ENCODE data around the gene SIL1. TPM values are rescaled to one million over a fixed set of nuclear protein-coding genes. Genes with fewer than 3 reads are reported as not detected.

SIL1 gene
- total RNA-seq, 2 experiments from 2014 or later: 21.4 to 29.6 TPM

GRCh38 chr5:138948471-138949222 is 249.5 kb downstream of the SIL1 start:
- CTCF ChIA-PET: interaction anchor here (0.5 kb wide), 1 partner anchor 302 kb away, joined by 3 read pairs; no protein-coding TSS in a partner anchor
- Mint-ChIP-seq H3K36me3 (ENCODE audit: low read depth) (peaks cover 2% of the 10 kb centered on the region), H3K27ac (no peak overlapping the region), H3K9me3 (no peaks in the 10 kb centered on the region), H3K4me3 (no peak overlapping the region), H3K27me3 (ENCODE audit: low read depth) (no peaks in the 10 kb centered on the region), H3K4me1 (ENCODE audit: low read depth) (peaks cover 9% of the 10 kb centered on the region)
- intact Hi-C loops (cut with micrococcal nuclease): no loop called here
- no peak for DNase-seq

GRCh38 chr5:138947780-138948179 is 250.4 kb downstream of the SIL1 start:
- Mint-ChIP-seq H3K27me3 (ENCODE audit: low read depth) (no peaks in the 10 kb centered on the region), H3K4me1 (ENCODE audit: low read depth) (peaks cover under 1% of the 10 kb centered on the region), H3K4me3 (no peak overlapping the region), H3K36me3 (ENCODE audit: low read depth) (peaks cover 4% of the 10 kb centered on the region), H3K27ac (no peak overlapping the region), H3K9me3 (no peaks in the 10 kb centered on the region)
- no peak for DNase-seq
- CTCF ChIA-PET: no interaction called here
- intact Hi-C loops (cut with micrococcal nuclease): no loop called here

- Mint-ChIP-seq H3K27ac (no peak overlapping the region), H3K4me3 (no peak overlapping the region), H3K9me3 (no peaks in the 10 kb centered on the region), H3K4me1 (ENCODE audit: low read depth) (no peaks in the 10 kb centered on the region), H3K27me3 (ENCODE audit: low read depth) (no peaks in the 10 kb centered on the region), H3K36me3 (ENCODE audit: low read depth) (peaks cover 7% of the 10 kb centered on the region)
- DNase-seq: no peak
- CTCF ChIA-PET: no interaction called here
- intact Hi-C loops (cut with micrococcal nuclease): no loop called here
Observed at GRCh38 chr5:138946831-138947560, 251.2 kb downstream of the SIL1 start.

DNA sequence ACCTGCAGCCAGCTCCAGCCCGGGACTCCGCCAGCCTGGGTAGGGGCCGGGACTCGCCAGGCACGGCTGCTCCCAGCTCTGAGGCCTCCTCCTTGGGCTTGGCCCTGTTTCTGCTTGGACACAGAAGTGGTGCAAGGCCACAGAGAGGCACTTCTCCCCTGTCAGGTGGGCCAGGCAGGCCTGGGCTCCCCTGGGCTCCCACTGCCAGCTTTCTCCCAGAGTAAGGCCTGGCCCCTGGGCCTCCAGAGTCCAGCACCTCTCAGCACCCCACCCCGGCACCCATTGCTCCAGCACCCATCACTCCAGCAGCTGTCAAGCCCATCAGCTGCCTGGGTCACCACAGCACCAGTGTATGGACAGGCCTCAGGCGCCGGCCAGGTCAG is 251.9 kb downstream of the SIL1 start:
- CTCF ChIA-PET: no interaction called here
- no peak overlapping the region for H3K4me3 Mint-ChIP-seq

GRCh38 chr5:138945421-138946240 is 252.5 kb downstream of the SIL1 start:
- intact Hi-C loops (cut with micrococcal nuclease): no loop called here
- Mint-ChIP-seq H3K36me3 (ENCODE audit: low read depth) (peaks cover 9% of the 10 kb centered on the region), H3K9me3 (no peaks in the 10 kb centered on the region), H3K27me3 (ENCODE audit: low read depth) (no peaks in the 10 kb centered on the region), H3K4me1 (ENCODE audit: low read depth) (peaks cover 6% of the 10 kb centered on the region), H3K27ac (no peak overlapping the region), H3K4me3 (no peak overlapping the region)
- CTCF ChIA-PET: no interaction called here
- no peak for DNase-seq

More for the DNA sequence above, 251.9 kb downstream of the SIL1 start:
- H3K4me1 Mint-ChIP-seq (ENCODE audit: low read depth): peaks cover under 1% of the 10 kb centered on the region
- no peak overlapping the region for H3K27ac Mint-ChIP-seq
- H3K27me3 Mint-ChIP-seq (ENCODE audit: low read depth): no peaks in the 10 kb centered on the region
- no peak for DNase-seq
- peaks cover 7% of the 10 kb centered on the region for H3K36me3 Mint-ChIP-seq (ENCODE audit: low read depth)
- intact Hi-C loops (cut with micrococcal nuclease): no loop called here
- H3K9me3 Mint-ChIP-seq: no peaks in the 10 kb centered on the region

- H3K4me3 Mint-ChIP-seq: no peak overlapping the region
Observed at GRCh38 chr5:138944527-138945322, 253.4 kb downstream of the SIL1 start.

DNA sequence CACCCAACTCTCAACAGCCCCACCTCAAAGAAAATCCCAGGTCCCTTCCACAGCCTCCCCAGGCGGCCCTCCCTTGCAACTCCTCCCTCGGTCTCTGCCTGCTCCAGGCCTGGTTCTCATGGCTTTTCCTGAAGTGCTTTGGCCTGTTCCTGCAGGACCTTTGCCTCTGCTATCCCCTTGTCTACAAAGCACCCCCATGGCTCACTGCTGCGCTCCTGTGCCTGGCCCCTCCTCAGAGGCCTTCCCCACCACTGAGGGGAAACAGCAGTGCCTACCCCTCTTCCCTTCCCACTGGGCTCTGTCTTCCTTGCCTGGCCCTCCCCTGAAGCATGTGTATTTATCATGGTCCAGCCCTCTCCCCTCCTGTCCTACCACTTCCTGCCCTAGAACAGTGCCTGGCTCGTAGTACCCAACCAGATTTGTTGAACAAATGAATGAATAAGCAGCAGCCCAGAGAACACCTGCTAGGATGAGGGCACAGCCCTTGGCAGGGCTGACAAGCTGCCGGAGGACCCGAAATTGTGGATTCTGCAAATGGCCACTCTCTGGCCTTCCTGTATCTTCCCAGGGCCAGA is 254.5 kb downstream of the SIL1 start:
- intact Hi-C loops (cut with micrococcal nuclease): no loop called here
- no peak for DNase-seq
- Mint-ChIP-seq H3K4me1 (ENCODE audit: low read depth) (peaks cover 7% of the 10 kb centered on the region), H3K27me3 (ENCODE audit: low read depth) (no peaks in the 10 kb centered on the region), H3K9me3 (no peaks in the 10 kb centered on the region), H3K27ac (no peak overlapping the region), H3K36me3 (ENCODE audit: low read depth) (peaks cover 9% of the 10 kb centered on the region), H3K4me3 (no peak overlapping the region)
- CTCF ChIA-PET: no interaction called here

More at GRCh38 chr5:138944527-138945322, 253.4 kb downstream of the SIL1 start:
- CTCF ChIA-PET: no interaction called here
- no peak for DNase-seq
- Mint-ChIP-seq H3K27me3 (ENCODE audit: low read depth) (no peaks in the 10 kb centered on the region), H3K27ac (no peak overlapping the region), H3K9me3 (no peaks in the 10 kb centered on the region), H3K36me3 (ENCODE audit: low read depth) (peaks cover 9% of the 10 kb centered on the region), H3K4me1 (ENCODE audit: low read depth) (peaks cover 7% of the 10 kb centered on the region)
- intact Hi-C loops (cut with micrococcal nuclease): no loop called here

- H3K4me3 Mint-ChIP-seq: no peak overlapping the region
- peaks cover 9% of the 10 kb centered on the region for H3K36me3 Mint-ChIP-seq (ENCODE audit: low read depth)
- CTCF ChIA-PET: no interaction called here
- intact Hi-C loops (cut with micrococcal nuclease): no loop called here
- DNase-seq: no peak
- no peaks in the 10 kb centered on the region for H3K9me3 Mint-ChIP-seq
- H3K27me3 Mint-ChIP-seq (ENCODE audit: low read depth): no peaks in the 10 kb centered on the region
- peaks cover 7% of the 10 kb centered on the region for H3K4me1 Mint-ChIP-seq (ENCODE audit: low read depth)
- no peak overlapping the region for H3K27ac Mint-ChIP-seq
Observed at GRCh38 chr5:138942861-138943260, 255.3 kb downstream of the SIL1 start.

- CTCF ChIA-PET: no interaction called here
- H3K27me3 Mint-ChIP-seq (ENCODE audit: low read depth): no peaks in the 10 kb centered on the region
Observed at GRCh38 chr5:138942066-138942465, 256.1 kb downstream of the SIL1 start.

DNA sequence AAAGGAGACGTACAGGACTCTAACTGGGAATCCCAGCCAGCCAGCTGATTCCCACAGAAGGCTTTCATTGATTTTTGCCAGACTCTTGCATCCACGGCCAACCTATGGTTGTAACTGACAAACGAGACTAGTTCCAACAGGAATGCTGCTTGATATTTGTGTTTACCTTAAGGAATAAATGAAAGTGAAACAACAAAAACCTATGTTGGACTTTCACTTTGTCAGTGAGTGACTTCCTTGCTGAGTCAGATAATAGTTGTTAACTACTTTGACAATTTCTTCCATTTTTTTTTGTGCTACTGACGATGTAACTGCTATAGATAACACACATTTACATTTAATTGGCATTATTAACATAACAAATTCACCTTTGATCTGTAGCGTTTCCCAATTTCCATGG is 259.6 kb downstream of the SIL1 start:
- no peak for DNase-seq
- Mint-ChIP-seq H3K27me3 (ENCODE audit: low read depth) (no peaks in the 10 kb centered on the region), H3K4me3 (no peak overlapping the region), H3K36me3 (ENCODE audit: low read depth) (peaks cover 7% of the 10 kb centered on the region), H3K9me3 (no peaks in the 10 kb centered on the region), H3K4me1 (ENCODE audit: low read depth) (peaks cover 7% of the 10 kb centered on the region), H3K27ac (no peak overlapping the region)
- CTCF ChIA-PET: no interaction called here
- intact Hi-C loops (cut with micrococcal nuclease): no loop called here

More at GRCh38 chr5:138942066-138942465, 256.1 kb downstream of the SIL1 start:
- intact Hi-C loops (cut with micrococcal nuclease): no loop called here
- H3K4me1 Mint-ChIP-seq (ENCODE audit: low read depth): peaks cover 7% of the 10 kb centered on the region
- H3K4me3 Mint-ChIP-seq: no peak overlapping the region
- no peak for DNase-seq
- H3K27ac Mint-ChIP-seq: no peak overlapping the region
- H3K9me3 Mint-ChIP-seq: no peaks in the 10 kb centered on the region
- H3K36me3 Mint-ChIP-seq (ENCODE audit: low read depth): peaks cover 9% of the 10 kb centered on the region

DNA sequence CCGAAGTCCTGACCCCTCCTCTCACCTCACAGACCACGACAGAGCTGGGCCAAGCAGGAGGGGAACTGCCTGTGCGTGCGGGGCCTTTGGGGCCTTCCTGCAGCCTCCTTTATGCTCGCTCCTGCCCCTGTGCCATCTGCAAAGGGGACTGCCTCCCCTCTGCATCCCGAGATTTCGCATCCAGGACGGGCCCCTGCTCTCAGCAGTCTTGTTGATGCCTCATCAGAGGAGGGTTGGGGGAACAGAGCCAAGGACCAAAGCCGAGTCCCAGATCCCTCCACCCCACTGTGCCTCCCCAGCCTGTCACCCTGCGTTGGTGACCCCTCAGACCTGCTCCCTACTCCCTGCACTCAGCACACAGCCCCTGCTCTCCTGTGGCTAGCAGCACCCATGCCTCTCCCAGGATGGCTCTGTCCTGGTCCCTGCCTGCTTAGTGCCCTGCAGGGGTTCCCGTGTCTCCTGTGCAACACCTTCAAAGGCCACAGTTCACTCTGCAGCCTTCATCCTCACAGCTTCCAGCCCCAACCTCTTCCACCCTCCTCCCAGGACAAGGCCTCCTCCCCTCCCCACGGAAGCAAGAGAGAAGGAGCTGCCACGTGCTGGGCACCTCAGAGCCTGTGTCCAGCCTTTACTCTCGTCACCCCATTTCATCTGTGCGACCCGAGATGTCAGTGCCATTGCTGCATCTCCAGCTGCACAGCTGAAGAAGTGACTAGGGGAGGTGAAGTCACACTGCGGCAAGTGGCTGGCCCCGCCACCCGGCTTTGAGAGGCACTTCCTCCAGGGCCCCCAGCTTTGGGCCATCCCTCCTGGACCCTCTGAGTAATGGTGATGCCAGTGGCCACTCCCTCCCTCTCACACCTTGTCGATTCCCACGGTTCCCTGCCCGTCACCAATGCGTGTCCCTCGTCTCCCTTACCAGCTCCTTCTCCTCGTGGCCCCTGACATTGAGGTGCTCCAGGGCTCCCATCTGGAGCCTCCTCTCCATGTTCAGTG is 260.5 kb downstream of the SIL1 start:
- Mint-ChIP-seq H3K4me3 (no peak overlapping the region), H3K27ac (no peak overlapping the region), H3K4me1 (ENCODE audit: low read depth) (peaks cover 7% of the 10 kb centered on the region), H3K27me3 (ENCODE audit: low read depth) (no peaks in the 10 kb centered on the region), H3K36me3 (ENCODE audit: low read depth) (peaks cover 6% of the 10 kb centered on the region), H3K9me3 (no peaks in the 10 kb centered on the region)
- DNase-seq: no peak
- CTCF ChIA-PET: interaction anchor here (0.5 kb wide), 1 partner anchor 398 kb away, joined by 3 read pairs; no protein-coding TSS in a partner anchor
- intact Hi-C loops (cut with micrococcal nuclease): no loop called here

All from activated naive CD4-positive, alpha-beta T cell treated with anti-CD3 and anti-CD28 coated beads for 36 hours (primary cell).